Measurements from ENCODE around the gene SBF2.

Gene SBF2

DNA sequence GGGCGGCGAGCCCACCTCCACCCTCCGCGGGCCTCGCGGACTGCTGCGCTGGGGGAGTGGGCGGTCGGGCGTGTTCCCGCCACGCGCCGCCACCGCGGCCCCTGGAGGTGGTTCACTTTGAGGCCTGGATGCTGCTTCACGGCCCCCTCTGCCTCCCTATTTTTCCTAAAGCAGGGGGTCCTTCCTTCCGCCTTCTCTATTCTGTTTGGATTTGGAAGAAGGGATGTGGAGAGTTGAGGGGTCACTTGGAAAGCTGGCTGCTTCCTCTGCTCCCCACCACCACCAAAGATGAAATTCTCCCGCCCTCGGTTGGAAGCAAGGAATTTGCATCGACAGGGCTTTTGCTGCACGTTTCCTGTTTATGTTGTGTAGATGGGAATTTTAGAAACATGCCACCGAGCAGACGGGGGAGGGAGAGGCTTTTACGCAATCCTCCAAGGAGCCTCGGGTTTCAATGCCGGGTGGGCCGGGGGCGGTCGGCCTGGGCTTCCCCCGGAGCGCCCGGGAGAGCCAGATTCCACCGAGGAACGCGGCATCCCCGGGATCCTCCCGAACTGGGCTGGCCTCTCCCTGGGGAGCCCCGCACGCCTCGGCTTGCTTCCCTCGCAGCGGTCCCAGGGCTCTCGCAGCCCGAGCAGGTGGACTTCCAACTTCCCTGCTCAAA is 403 bp upstream of the SBF2 start:
- TF ChIP-seq, protein P1, sequence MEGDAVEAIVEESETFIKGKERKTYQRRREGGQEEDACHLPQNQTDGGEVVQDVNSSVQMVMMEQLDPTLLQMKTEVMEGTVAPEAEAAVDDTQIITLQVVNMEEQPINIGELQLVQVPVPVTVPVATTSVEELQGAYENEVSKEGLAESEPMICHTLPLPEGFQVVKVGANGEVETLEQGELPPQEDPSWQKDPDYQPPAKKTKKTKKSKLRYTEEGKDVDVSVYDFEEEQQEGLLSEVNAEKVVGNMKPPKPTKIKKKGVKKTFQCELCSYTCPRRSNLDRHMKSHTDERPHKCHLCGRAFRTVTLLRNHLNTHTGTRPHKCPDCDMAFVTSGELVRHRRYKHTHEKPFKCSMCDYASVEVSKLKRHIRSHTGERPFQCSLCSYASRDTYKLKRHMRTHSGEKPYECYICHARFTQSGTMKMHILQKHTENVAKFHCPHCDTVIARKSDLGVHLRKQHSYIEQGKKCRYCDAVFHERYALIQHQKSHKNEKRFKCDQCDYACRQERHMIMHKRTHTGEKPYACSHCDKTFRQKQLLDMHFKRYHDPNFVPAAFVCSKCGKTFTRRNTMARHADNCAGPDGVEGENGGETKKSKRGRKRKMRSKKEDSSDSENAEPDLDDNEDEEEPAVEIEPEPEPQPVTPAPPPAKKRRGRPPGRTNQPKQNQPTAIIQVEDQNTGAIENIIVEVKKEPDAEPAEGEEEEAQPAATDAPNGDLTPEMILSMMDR (conservative IDR thresholded peaks at IDR 0.05), result no peak
- peak overlapping the region; percentile 93 for H3K27ac ChIP-seq

DNA sequence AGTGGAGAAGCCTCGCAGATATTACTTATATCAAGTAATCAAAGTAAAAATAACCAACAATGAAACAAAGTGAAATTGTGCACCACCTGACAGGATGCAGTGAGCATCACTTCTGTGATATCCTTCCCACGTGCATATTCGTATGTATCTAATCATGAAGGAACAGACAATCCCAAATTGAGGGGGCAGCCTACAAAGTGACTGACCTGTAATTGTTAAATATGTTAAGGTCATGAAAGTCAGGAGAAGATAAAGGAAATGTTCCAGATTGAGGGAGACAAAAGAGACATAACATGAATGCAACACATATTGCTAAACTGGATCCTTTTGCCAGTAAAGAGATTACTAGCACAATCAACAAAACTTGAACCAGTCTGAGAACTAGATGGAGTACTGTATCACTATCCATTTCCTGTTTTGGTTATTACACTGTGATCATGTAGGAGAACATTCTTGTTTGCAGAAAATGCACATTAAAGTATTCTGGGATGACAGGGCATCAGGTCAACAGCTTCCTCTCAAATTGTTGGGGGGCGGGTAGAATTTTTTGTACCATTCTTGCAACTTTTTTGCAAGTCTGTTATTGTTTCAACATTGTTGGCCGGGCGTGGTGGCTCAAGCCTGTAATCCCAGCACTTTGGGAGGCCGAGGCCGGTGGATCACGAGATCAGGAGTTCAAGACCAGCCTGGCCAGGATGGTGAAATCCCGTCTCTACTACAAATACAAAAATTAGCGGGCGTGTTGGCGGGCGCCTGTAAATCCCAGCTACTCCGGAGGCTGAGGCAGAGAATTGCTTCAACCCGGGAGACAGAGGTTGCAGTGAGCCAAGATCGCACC is 2.0 kb downstream of the SBF2 start:
- TF ChIP-seq, protein P1 (conservative IDR thresholded peaks at IDR 0.05), result no peak
- H3K27ac ChIP-seq, result peak overlapping the region; percentile 93

DNA sequence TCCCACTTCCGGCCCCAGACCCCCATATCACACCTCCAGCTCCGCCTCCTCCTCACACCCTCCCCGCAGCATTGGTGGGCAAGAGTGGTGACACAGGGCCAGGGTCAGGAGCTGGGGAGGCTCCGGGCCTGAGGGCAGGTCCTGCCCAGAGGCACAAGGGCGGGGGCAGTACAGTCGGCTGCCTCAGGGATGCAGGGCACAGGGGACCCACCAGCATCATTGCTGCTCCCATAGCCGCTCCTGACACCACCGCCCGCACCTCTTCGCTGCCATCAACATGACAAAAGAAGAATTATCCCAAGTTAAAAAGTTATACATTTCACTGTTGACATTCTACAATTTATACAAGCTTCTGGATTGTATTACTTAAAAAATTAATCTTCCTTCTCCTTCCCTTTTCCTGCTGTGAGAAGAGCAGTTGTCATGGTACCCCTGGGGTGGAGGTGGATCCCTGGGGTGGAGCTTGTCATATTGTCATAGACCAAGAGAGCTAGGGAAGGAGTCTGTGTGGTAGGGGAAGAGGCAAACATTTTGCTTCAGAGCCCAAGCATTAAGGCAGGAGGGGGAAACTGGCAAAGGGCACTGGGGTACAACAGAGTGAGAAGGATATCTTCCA is 4.1 kb downstream of the SBF2 start:
- H3K27ac ChIP-seq, result 0 out of 2 replicates have a peak overlapping the region, but pooled peaks have one; percentile 93
- TF ChIP-seq, protein P1 (conservative IDR thresholded peaks at IDR 0.05), result no peak

DNA sequence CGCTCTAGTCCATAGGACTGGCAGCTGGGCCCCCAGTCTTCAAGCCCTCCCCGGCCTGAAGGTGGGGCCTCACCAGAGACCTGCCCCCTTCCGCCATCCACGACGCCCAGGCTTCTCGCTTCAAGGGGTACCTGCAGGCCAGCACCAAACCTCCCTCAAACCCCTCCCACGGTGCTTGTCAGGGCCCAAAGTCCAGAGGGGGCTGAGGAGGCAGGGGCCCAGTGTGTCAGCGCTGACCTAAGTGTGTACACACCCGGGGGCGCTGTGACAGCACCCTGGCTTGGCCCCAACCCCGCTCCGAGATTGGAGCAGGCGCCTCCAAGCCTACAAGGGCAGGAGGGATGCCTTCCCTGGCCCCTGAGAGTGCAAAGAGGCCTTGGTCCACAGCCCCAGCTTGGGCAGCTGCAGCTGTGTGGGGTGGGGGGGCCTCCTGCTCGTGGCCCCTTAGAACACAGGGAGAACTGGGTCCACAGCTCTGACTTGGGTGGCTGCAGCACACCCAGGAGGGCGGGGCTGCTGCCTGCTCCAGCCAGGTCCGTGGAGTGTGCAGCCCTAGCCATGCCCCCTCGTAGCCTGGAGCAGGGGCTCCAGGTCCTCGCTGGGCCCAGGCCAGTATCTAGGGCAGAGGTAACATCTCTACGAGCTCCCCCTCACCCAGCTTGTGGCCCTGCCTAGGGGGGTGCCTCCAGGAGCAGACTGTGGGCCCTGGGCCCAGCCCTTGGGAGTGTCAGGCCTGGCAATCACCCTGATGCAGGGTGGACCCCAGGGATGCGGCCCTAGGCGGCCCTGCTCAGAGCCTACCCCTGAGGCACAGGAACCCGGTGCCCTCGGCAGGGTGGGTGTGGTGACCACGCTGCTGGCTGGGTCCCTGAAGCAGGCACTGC is 4.9 kb downstream of the SBF2 start:
- TF ChIP-seq, protein P1 (conservative IDR thresholded peaks at IDR 0.05), result no peak
- no peak overlapping the region for H3K27ac ChIP-seq

DNA sequence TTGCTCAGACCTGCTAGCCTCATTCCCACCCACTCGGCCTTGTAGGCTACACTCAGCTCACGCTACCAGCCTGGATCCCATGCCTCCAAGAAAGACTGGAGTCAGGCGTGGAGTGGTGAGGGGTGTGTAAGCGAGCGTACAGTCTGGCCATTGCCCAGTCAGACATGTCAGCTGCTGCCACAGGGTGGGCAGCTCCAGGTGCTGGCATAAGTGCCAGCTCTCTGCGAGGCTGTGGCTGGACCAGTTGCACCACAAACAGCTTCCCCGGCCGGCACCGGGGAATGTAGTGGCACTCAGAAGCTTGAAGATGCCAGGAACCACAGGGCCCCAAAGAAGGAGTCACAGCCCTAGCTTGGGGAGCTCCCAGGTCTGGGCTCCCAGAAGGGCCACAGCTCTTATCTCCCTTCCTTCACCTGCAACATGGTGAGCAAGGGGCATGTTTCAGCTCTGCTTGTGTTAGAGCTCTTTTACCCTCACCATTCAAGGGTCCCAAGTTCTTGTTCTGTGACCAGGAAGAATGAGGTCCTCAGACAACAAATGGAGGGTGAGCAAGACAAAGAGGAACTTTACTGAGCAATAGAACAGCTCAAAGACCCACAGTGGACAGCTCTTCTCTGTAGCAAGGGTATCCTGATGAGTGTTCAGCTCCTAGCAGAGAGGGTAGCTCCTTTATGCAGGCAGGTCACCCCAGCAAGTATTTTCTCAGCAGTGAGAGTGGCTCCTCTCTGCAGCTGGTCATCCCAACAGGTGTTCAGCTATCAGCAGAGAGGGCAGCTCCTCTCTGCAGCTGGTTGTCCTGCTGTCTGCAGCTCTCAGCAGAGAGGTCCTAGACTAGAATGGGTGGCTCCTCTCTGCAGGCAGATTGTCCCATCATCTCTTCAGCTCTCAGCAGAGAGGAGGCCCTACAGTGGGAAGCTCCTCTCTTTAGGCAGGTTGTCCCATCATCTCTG is 6.0 kb downstream of the SBF2 start:
- TF ChIP-seq, protein P1 (conservative IDR thresholded peaks at IDR 0.05), result no peak
- H3K27ac ChIP-seq, result no peak overlapping the region

DNA sequence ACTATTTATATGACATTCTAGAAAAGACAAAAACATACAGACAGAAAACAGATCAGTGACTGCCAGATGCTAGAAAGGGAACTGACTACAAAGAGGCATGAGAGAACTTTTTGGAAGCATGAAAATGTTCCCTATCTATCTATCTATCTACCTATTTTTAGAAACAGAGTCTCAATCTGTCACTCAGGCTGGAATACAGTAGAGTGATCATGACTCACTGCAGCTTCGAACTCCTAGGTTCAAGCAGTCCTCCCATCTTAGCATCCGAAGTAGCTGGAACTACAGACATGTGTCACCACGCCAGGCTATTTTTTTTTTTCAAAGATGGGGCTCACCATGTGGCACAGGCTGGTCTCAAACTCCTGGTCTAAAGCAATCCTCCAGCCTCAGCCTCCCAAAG is 6.9 kb downstream of the SBF2 start:
- TF ChIP-seq, protein P1 (conservative IDR thresholded peaks at IDR 0.05), result no peak

More for the DNA sequence above, 6.9 kb downstream of the SBF2 start:
- H3K27ac ChIP-seq, result no peak overlapping the region
